GM13977 (cell line): ENCODE measurements around the gene DOK5.

ENCODE experiments used
- DNase-seq: peaks from one replicate; pipeline ENCODE4 v3.0.0; 2012; ENCODE audit warnings: low spot score
- in situ Hi-C: fragments of 300-500 bp; cut with MboI; formaldehyde crosslinking; loops from one replicate; pipeline ENCODE4 v1.12.0; 2022; ENCODE audit warnings: low sequenced_read_pairs, low pct_unique_long_range_greater_than_20kb, mixed read lengths, inconsistent platforms; ENCODE audit not compliant: unreplicated experiment
- TF ChIP-seq, protein P1 (sequence below): IDR thresholded peaks from 2 replicates; pipeline ENCODE4 v1.5.1; 2012; ENCODE audit warnings: mild to moderate bottlenecking, control low read depth; ENCODE audit not compliant: insufficient read depth; ENCODE audit errors: extremely low read depth, missing control alignments

Gene DOK5

DNA sequence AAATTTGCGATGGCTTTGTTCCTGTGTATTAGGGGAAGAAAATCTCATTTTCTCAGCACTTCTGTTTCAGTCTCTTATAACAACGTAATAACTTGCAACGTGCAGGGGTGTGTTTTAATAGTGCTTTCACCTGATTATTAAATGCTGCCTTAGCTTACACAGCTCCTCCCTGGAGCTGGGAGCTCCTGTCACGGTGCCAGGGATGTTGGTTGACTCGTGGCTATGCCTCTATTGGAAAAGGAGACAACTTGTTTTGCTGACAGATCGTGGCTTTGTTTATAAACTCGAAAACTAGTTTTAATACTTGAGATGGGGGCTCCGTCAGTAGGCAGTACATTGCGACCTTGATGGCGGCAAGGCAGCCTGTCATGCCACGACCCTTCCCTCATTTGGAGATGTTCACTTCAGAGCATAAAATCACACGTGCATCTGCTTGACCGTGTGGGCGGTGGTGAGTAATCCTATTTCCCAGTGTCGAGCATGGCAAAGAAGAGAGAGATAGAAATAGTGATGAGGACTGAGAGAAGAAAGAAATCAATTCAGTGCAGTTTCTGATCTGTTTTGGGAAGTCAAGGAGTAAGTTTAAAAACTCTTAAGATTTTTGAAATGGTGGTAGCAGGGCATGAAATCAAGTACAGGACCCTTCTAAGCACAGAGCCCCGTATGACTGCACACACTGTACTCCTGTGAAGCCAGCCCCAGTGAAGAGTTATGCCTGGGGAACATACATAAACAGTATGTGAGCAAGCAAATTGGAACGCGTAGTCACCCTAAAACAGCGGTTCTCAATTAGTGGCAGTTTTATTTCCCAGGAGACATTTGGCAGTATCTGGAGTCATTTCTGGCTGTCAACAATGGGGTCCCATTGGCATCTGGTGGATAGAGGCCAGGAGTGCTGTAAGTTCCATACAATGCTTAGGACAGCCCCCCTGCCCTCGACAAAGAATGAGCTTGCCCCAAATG lies 147.2 kb downstream of the DOK5 start:
- no peak for DNase-seq
- in situ Hi-C loops: no loop called here

GRCh38 chr20:54623991-54624569 lies 148.7 kb downstream of the DOK5 start:
- TF ChIP-seq, protein P1, sequence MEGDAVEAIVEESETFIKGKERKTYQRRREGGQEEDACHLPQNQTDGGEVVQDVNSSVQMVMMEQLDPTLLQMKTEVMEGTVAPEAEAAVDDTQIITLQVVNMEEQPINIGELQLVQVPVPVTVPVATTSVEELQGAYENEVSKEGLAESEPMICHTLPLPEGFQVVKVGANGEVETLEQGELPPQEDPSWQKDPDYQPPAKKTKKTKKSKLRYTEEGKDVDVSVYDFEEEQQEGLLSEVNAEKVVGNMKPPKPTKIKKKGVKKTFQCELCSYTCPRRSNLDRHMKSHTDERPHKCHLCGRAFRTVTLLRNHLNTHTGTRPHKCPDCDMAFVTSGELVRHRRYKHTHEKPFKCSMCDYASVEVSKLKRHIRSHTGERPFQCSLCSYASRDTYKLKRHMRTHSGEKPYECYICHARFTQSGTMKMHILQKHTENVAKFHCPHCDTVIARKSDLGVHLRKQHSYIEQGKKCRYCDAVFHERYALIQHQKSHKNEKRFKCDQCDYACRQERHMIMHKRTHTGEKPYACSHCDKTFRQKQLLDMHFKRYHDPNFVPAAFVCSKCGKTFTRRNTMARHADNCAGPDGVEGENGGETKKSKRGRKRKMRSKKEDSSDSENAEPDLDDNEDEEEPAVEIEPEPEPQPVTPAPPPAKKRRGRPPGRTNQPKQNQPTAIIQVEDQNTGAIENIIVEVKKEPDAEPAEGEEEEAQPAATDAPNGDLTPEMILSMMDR: no peak
- DNase-seq: no peak
- in situ Hi-C loops: no loop called here

More for the DNA sequence above, 147.2 kb downstream of the DOK5 start:
- TF ChIP-seq, protein P1: no peak

DNA sequence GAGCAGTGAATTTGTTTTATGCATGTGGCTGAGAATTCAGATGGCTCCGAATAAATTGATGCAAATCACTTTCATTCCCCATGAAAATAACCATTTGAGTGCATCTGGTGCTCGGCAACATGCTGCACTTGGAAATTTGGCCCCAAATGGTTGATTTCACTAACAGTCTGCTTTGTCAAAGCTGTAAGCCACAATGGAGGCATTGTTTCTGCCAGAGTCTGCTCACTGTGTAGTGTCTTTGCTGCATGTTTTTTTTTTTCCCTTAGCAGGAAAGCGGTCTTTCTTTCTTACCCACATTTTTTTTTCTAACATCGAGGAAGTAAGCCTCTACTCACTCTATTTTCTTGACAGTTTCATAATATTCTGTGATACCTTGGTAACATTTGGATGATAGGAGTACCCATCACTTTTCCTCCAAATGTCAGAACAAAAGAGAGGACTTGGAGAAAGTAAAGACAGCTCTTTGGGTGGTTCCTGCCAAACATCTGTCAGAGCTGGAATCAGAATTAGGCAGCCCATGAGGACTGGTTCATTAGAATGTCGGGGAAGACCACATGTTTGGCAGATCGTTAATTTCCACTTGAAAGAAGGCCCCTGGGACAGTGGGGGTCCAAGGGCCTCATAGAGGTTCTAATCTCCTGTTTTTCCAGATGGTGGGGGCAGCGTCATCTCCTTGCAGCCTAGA lies 149.5 kb downstream of the DOK5 start:
- TF ChIP-seq, protein P1: no peak
- no peak for DNase-seq
- in situ Hi-C loops: loop anchor here (25.0 kb wide), 2 partner anchors 513 to 1063 kb away; no protein-coding TSS in a partner anchor

DNA sequence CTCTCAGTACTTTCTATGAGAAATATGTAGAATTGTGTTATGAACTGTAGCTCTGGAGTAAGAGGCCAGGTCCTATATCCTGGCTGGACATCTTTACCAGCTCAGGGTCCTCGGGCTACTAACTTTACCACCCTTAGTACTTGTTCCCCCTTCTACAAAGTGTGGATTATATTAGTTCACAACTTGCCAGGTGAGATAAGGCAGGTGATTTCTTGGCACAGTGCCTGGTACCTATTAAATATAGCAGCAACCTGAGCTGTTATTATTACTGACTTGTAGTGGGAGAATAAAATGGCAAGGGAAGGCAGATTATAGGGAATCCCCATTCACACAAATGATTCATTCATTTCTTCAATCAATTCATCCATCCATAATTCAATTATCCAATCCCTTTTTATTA lies 150.1 kb downstream of the DOK5 start:
- no peak for DNase-seq
- in situ Hi-C loops: loop anchor here (25.0 kb wide), 2 partner anchors 513 to 1063 kb away; no protein-coding TSS in a partner anchor
- TF ChIP-seq, protein P1: no peak

GRCh38 chr20:54626126-54626525 lies 150.7 kb downstream of the DOK5 start:
- TF ChIP-seq, protein P1: no peak
- in situ Hi-C loops: loop anchor here (25.0 kb wide), 2 partner anchors 514 to 1064 kb away; no protein-coding TSS in a partner anchor
- DNase-seq: no peak

DNA sequence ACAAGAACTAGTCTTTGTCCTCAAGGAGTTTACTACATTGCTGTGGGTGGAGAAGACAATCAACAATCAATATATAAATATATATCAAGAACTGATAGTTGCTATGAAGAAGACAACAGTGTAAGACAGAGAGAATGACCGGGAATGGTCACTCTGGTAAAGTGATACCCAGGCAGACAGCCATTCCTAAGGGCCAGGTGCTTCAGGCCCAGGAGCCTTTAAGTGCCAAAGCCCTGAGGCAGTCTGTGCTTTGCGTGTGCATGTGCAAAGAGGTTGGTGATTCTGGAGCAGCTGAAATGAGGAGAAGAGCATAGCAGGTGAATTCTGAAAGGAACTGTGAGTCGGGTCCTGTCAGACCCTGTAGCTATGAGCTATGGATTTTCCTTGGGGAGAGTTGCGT lies 154.2 kb downstream of the DOK5 start:
- DNase-seq: no peak
- TF ChIP-seq, protein P1: no peak
- in situ Hi-C loops: loop anchor here (25.0 kb wide), 2 partner anchors 517 to 1067 kb away; no protein-coding TSS in a partner anchor
